SK-N-SH (cell line): Measurements from ENCODE around the gene LRRFIP2. TPM values are rescaled to one million over a fixed set of nuclear protein-coding genes. Genes with fewer than 3 reads are reported as not detected.
A peak's percentile ranks its signal among the peaks of the same experiment; 100 is the strongest.

Source experiments
- CTCF ChIA-PET: fragments of 300-600, 350-600 bp; formaldehyde crosslinking; extraction: SDS; loops from one replicate; lab custom pipeline; 2021; lab: Yijun Ruan, JAX
- POLR2A ChIA-PET: fragments of 350-600 bp; sonication (Branson Sonifier 250); formaldehyde crosslinking; extraction: SDS; loops from one replicate; lab custom pipeline; 2020; ENCODE audit warnings: antibody characterized with exemption, inconsistent platforms; lab: Yijun Ruan, JAX
- DNase-seq: peaks from one replicate; pipeline ENCODE4 v3.0.0; 2012
- H2AFZ ChIP-seq: fragments of 200-600 bp; sonication (generic); 2 replicates; pipeline ENCODE4 v1.8.1; 2016; ENCODE audit warnings: antibody characterized with exemption, mild to moderate bottlenecking, low read depth
- H3F3A ChIP-seq: fragments of 200-600 bp; sonication (generic); replicated peaks from 2 replicates; pipeline ENCODE3; 2016; ENCODE audit warnings: antibody characterized with exemption, mild to moderate bottlenecking; ENCODE audit not compliant: insufficient read depth
- H3K27ac ChIP-seq, 2 experiments: fragments of 200-500 bp in 1 of 2; fragments of 200-600 bp in 1 of 2; sonication (Bioruptor generic) in 1 of 2; sonication (generic), shearing (Covaris generic) in 1 of 2; 2 replicates each; pipeline versions ENCODE4 v1.5.1 to v1.6.1; 2014 to 2016; ENCODE audit warnings: low read depth in 2 of 2, inconsistent platforms in 1 of 2, low read length in 1 of 2, mild to moderate bottlenecking in 1 of 2, mixed read lengths in 1 of 2
- H3K27me3 ChIP-seq: fragments of 200-600 bp; sonication (generic), shearing (Covaris generic); 2 replicates; pipeline ENCODE4 v1.6.1; 2016; ENCODE audit warnings: mixed run types; ENCODE audit not compliant: insufficient read depth
- H3K36me3 ChIP-seq, 2 experiments: fragments of 200-500 bp in 1 of 2; fragments of 200-600 bp in 1 of 2; sonication (Bioruptor generic) in 1 of 2; sonication (generic) in 1 of 2; replicated peaks in 1 of 2; 2 replicates each; pipeline versions ENCODE3 to v1.5.1; 2014 to 2016; ENCODE audit warnings: low read length in 1 of 2, mild to moderate bottlenecking in 1 of 2; ENCODE audit not compliant: insufficient read depth in 2 of 2, control insufficient read depth in 1 of 2
- H3K4me1 ChIP-seq, 2 experiments: fragments of 200-500 bp in 1 of 2; fragments of 200-600 bp in 1 of 2; sonication (Bioruptor generic) in 1 of 2; sonication (generic), shearing (Covaris generic) in 1 of 2; 2 replicates each; pipeline versions ENCODE4 v1.5.1 to v1.6.1; 2014 to 2016; ENCODE audit warnings: low read depth in 1 of 2, low read length in 1 of 2, mixed run types in 1 of 2; ENCODE audit not compliant: insufficient read depth in 2 of 2, control insufficient read depth in 1 of 2
- H3K4me2 ChIP-seq: fragments of 200-600 bp; sonication (generic), shearing (Covaris generic); 2 replicates; pipeline ENCODE4 v1.6.1; 2017; ENCODE audit warnings: mixed run types
- H3K4me3 ChIP-seq, 2 experiments: fragments of 200-500 bp in 1 of 2; fragments of 200-600 bp in 1 of 2; sonication (Bioruptor generic) in 1 of 2; sonication (generic), shearing (Covaris generic) in 1 of 2; 2 replicates each; pipeline versions ENCODE4 v1.5.1 to v1.8.1; 2014 to 2016; ENCODE audit warnings: low read depth in 2 of 2, inconsistent platforms in 1 of 2, low read length in 1 of 2, mild to moderate bottlenecking in 1 of 2, mixed read lengths in 1 of 2, moderate library complexity in 1 of 2
- H3K79me2 ChIP-seq: fragments of 200-600 bp; sonication (generic); 2 replicates; pipeline ENCODE4 v1.8.1; 2017; ENCODE audit warnings: mild to moderate bottlenecking; ENCODE audit not compliant: insufficient read depth
- H3K9ac ChIP-seq: fragments of 200-600 bp; sonication (generic); 2 replicates; pipeline ENCODE4 v1.6.1; 2017; ENCODE audit warnings: mixed run types
- H3K9me2 ChIP-seq: fragments of 200-600 bp; sonication (generic); 2 replicates; pipeline ENCODE4 v1.6.1; 2017; ENCODE audit warnings: mixed run types
- H3K9me3 ChIP-seq: fragments of 200-600 bp; sonication (generic); 2 replicates; pipeline ENCODE4 v1.6.1; 2017; ENCODE audit warnings: mixed run types, mild to moderate bottlenecking, moderate library complexity
- H4K20me1 ChIP-seq: fragments of 200-600 bp; sonication (generic); 2 replicates; pipeline ENCODE4 v1.6.1; 2017; ENCODE audit warnings: mild to moderate bottlenecking, mixed run types; ENCODE audit not compliant: insufficient read depth
- CHD2 ChIP-seq: fragments of 150-350 bp; IDR thresholded peaks from 2 replicates; pipeline ENCODE4 v1.6.1; 2018; ENCODE audit warnings: low read length; ENCODE audit not compliant: partially characterized antibody
- CTCF ChIP-seq: fragments of 200-600 bp; sonication (generic); IDR thresholded peaks from 2 replicates; pipeline ENCODE4 v1.6.1; 2017; ENCODE audit warnings: antibody characterized with exemption, mild to moderate bottlenecking, moderate library complexity
- ELF1 ChIP-seq: IDR thresholded peaks from 2 replicates; pipeline ENCODE4 v1.4.0; 2012
- EP300 ChIP-seq, 2 experiments: IDR thresholded peaks; 2 replicates each; pipeline versions ENCODE4 v1.4.0 to v1.6.1; 2012; ENCODE audit warnings: borderline replicate concordance in 1 of 2, low read depth in 1 of 2, low read length in 1 of 2
- FOXJ3 ChIP-seq: sonication (generic); formaldehyde crosslinking; IDR thresholded peaks from 2 replicates; pipeline ENCODE4 v1.5.1; 2020; ENCODE audit warnings: mild to moderate bottlenecking, missing genetic modification reagents
- IRF3 ChIP-seq: fragments of 150-350 bp; IDR thresholded peaks from 2 replicates; pipeline ENCODE4 v1.6.1; 2016; ENCODE audit warnings: mild to moderate bottlenecking, low read depth, low read length
- MAX ChIP-seq: IDR thresholded peaks from 2 replicates; pipeline ENCODE4 v1.4.0; 2012; ENCODE audit warnings: low read depth
- NFIC ChIP-seq: IDR thresholded peaks from 2 replicates; pipeline ENCODE4 v1.4.0; 2012; ENCODE audit warnings: borderline replicate concordance
- NRF1 ChIP-seq: IDR thresholded peaks from 2 replicates; pipeline ENCODE4 v1.6.1; 2012; ENCODE audit warnings: low read depth, mild to moderate bottlenecking, low read length
- PBX3 ChIP-seq: IDR thresholded peaks from 2 replicates; pipeline ENCODE4; 2012
- RCOR1 ChIP-seq: fragments of 150-350 bp; IDR thresholded peaks from 2 replicates; pipeline ENCODE4 v1.6.1; 2017; ENCODE audit warnings: antibody characterized with exemption, low read length
- REST ChIP-seq: IDR thresholded peaks from 2 replicates; pipeline ENCODE4 v1.6.1; 2012; ENCODE audit warnings: mild to moderate bottlenecking, low read depth, low read length, moderate library complexity
- RFX5 ChIP-seq: IDR thresholded peaks from 2 replicates; pipeline ENCODE4 v1.6.1; 2012; ENCODE audit warnings: mild to moderate bottlenecking, improper control_type of control experiment, low read length
- SIN3A ChIP-seq: IDR thresholded peaks from 2 replicates; pipeline ENCODE4 v1.6.1; 2012; ENCODE audit warnings: low read depth, mild to moderate bottlenecking, low read length, moderate library complexity, borderline replicate concordance
- TCF12 ChIP-seq: IDR thresholded peaks from 2 replicates; pipeline ENCODE4 v1.4.0; 2012
- TEAD4 ChIP-seq: IDR thresholded peaks from 2 replicates; pipeline ENCODE4 v1.4.0; 2012; ENCODE audit warnings: mild to moderate bottlenecking, borderline replicate concordance; ENCODE audit not compliant: insufficient read depth
- YY1 ChIP-seq: IDR thresholded peaks from 2 replicates; pipeline ENCODE4 v1.4.0; 2012; ENCODE audit warnings: low read depth, mild to moderate bottlenecking
- ZBTB33 ChIP-seq: IDR thresholded peaks from 2 replicates; pipeline ENCODE4 v1.4.0; 2012; ENCODE audit warnings: low read depth, borderline replicate concordance
- WGBS: methylation state at CpG from one replicate; pipeline ENCODE4 v1.1.6; 2017; ENCODE audit warnings: low lambda C conversion rate; 5-methylcytosine and 5-hydroxymethylcytosine counted together
- polyA plus RNA-seq, 3 experiments: library from polyadenylated mRNA; depleted of rRNA; stranded (reverse); fragments of >200 nt; gene quantifications; 2 replicates each; pipeline ENCODE4 v1.2.3, GENCODE V29; 2012

LRRFIP2 gene
- polyA plus RNA-seq, 1 of the 3 experiments (the other 2 are of a cell fraction), result 27.2 TPM

GRCh38 chr3:37053337-37053736 lies 121.0 kb downstream of the LRRFIP2 start:
- Histone ChIP-seq H3K36me3 (peaks cover 70 to 73% of the 10 kb centered on the region in 2 experiments), H4K20me1 (no peaks in the 10 kb centered on the region), H3K4me3 (no peak overlapping the region), H3K9me2 (no peaks in the 10 kb centered on the region), H3F3A (peaks cover 33% of the 10 kb centered on the region), H3K27ac (peak overlapping the region in 1 of 2 experiments; percentile 91; a peak in 3 of 4 replicates), H3K4me1 (peaks cover 8 to 25% of the 10 kb centered on the region in 2 experiments), H3K9me3 (no peaks in the 10 kb centered on the region), H3K9ac (no peak overlapping the region), H2AFZ (no peak overlapping the region), H3K4me2 (no peak overlapping the region), H3K79me2 (no peaks in the 10 kb centered on the region), H3K27me3 (no peaks in the 10 kb centered on the region)
- POLR2A ChIA-PET, result no interaction called here
- CTCF ChIA-PET, result no interaction called here
- WGBS, result 80% methylated on average over 6 of the region's 6 CpGs
- TF ChIP-seq RFX5 (no peak), SIN3A (no peak), PBX3 (no peak), IRF3 (no peak), FOXJ3 (CRISPR knock-in tag) (no peak), CTCF (no peak), YY1 (no peak), MAX (no peak), TCF12 (no peak), NRF1 (no peak), TEAD4 (no peak), ZBTB33 (no peak), NFIC (no peak), CHD2 (no peak), REST (no peak), EP300 (IDR thresholded peaks at IDR 0.05; ENCODE audit: borderline replicate concordance in 1 of 2, low read depth in 1 of 2, low read length in 1 of 2) (no peak), ELF1 (no peak), RCOR1 (no peak)
- no peak for DNase-seq
